HEK293 (cell line): ENCODE results near the gene CEP41.
"Not testable (repeated sequence)": the region's sequence is repeated elsewhere in the genome, so short reads cannot be mapped to it uniquely, and the experiment has no call there.

Experiments
- CTCF ChIA-PET: fragments of 350-600 bp; formaldehyde crosslinking; extraction: SDS; loops from one replicate; lab custom pipeline; 2021; ENCODE audit warnings: antibody characterized with exemption; lab: Yijun Ruan, JAX
- POLR2A ChIA-PET: fragments of 300-600 bp; formaldehyde crosslinking; extraction: SDS; loops from one replicate; lab custom pipeline; 2020; ENCODE audit warnings: antibody characterized with exemption, inconsistent platforms; lab: Yijun Ruan, JAX
- H3K27ac ChIP-seq: fragments of 200-500 bp; sonication (Bioruptor generic); 2 replicates; pipeline ENCODE4 v1.5.1; 2014; ENCODE audit warnings: low read depth, low read length, control low read depth, inconsistent platforms; ENCODE audit errors: extremely low read depth
- H3K36me3 ChIP-seq, 2 experiments: fragments of 200-500 bp in 1 of 2; sonication (Bioruptor generic) in 1 of 2; 1 replicate in 1 of 2; 2 replicates in 1 of 2; pipeline ENCODE4 v1.5.1; 2014 to 2017; ENCODE audit warnings: inconsistent platforms in 2 of 2, low read length in 2 of 2; ENCODE audit not compliant: control insufficient read depth in 2 of 2, insufficient read depth in 1 of 2
- H3K4me1 ChIP-seq: fragments of 200-500 bp; sonication (Bioruptor generic); 2 replicates; pipeline ENCODE4 v1.5.1; 2014; ENCODE audit warnings: mild to moderate bottlenecking, low read length, inconsistent platforms; ENCODE audit not compliant: control insufficient read depth, insufficient read depth
- H3K4me3 ChIP-seq: 2 replicates; pipeline ENCODE4 v1.5.1; 2011; ENCODE audit warnings: low read depth, mild to moderate bottlenecking, control low read depth, low read length, moderate library complexity
- H3K9me3 ChIP-seq: fragments of 200-500 bp; sonication (Bioruptor generic); 2 replicates; pipeline ENCODE4 v1.5.1; 2014; ENCODE audit warnings: low read depth, low read length, inconsistent platforms; ENCODE audit not compliant: control insufficient read depth, insufficient read depth
- MYNN ChIP-seq: fragments of 450-650 bp; formaldehyde crosslinking; IDR thresholded peaks from 2 replicates; pipeline ENCODE4 v1.5.1; 2016; ENCODE audit warnings: missing biosample characterization, missing genetic modification characterization, borderline replicate concordance
- MZF1 ChIP-seq: fragments of 450-650 bp; formaldehyde crosslinking; IDR thresholded peaks from 2 replicates; pipeline ENCODE4 v1.5.1; 2017; ENCODE audit warnings: missing biosample characterization, missing genetic modification characterization, borderline replicate concordance
- SCRT2 ChIP-seq: fragments of 450-650 bp; formaldehyde crosslinking; IDR thresholded peaks from 2 replicates; pipeline ENCODE4 v1.5.1; 2016; ENCODE audit warnings: missing biosample characterization, missing genetic modification characterization
- SETDB1 ChIP-seq: IDR thresholded peaks from one replicate; pipeline ENCODE4 v1.6.1; 2017; ENCODE audit warnings: mild to moderate bottlenecking, low read length, moderate library complexity, mixed read lengths; ENCODE audit not compliant: insufficient read length
- YY1 ChIP-seq: fragments of 450-650 bp; formaldehyde crosslinking; IDR thresholded peaks from 2 replicates; pipeline ENCODE4 v1.5.1; 2018; ENCODE audit warnings: missing biosample characterization, missing genetic modification characterization
- ZEB2 ChIP-seq: fragments of 450-650 bp; formaldehyde crosslinking; IDR thresholded peaks from 2 replicates; pipeline ENCODE4 v1.5.1; 2016; ENCODE audit warnings: missing biosample characterization, missing genetic modification characterization
- ZFHX2 ChIP-seq: fragments of 450-650 bp; formaldehyde crosslinking; conservative IDR thresholded peaks from 2 replicates; pipeline ENCODE4 v1.5.1; 2016; ENCODE audit warnings: missing biosample characterization, missing genetic modification characterization
- ZFP41 ChIP-seq: fragments of 450-650 bp; formaldehyde crosslinking; IDR thresholded peaks from 2 replicates; pipeline ENCODE4 v1.5.1; 2016; ENCODE audit warnings: missing biosample characterization, missing genetic modification characterization, borderline replicate concordance
- ZNF157 ChIP-seq: fragments of 450-650 bp; formaldehyde crosslinking; IDR thresholded peaks from 2 replicates; pipeline ENCODE4 v1.5.1; 2016; ENCODE audit warnings: missing biosample characterization, missing genetic modification characterization
- ZNF16 ChIP-seq: fragments of 450-650 bp; formaldehyde crosslinking; IDR thresholded peaks from 2 replicates; pipeline ENCODE4 v1.5.1; 2016; ENCODE audit warnings: low read depth, missing biosample characterization, missing genetic modification characterization
- ZNF169 ChIP-seq: fragments of 450-650 bp; formaldehyde crosslinking; IDR thresholded peaks from 2 replicates; pipeline ENCODE4 v1.5.1; 2016; ENCODE audit warnings: missing biosample characterization, missing genetic modification characterization
- ZNF23 ChIP-seq: fragments of 450-650 bp; formaldehyde crosslinking; IDR thresholded peaks from 2 replicates; pipeline ENCODE4 v1.5.1; 2016; ENCODE audit warnings: missing biosample characterization, missing genetic modification characterization, borderline replicate concordance
- ZNF324 ChIP-seq: fragments of 450-650 bp; formaldehyde crosslinking; IDR thresholded peaks from 2 replicates; pipeline ENCODE4 v1.5.1; 2016; ENCODE audit warnings: missing biosample characterization, missing genetic modification characterization
- ZNF416 ChIP-seq: fragments of 450-650 bp; formaldehyde crosslinking; IDR thresholded peaks from 2 replicates; pipeline ENCODE4 v1.5.1; 2016; ENCODE audit warnings: missing biosample characterization, missing genetic modification characterization
- ZNF600 ChIP-seq: fragments of 450-650 bp; formaldehyde crosslinking; IDR thresholded peaks from 2 replicates; pipeline ENCODE4 v1.5.1; 2016; ENCODE audit warnings: missing biosample characterization, missing genetic modification characterization
- ZNF76 ChIP-seq: fragments of 450-650 bp; formaldehyde crosslinking; IDR thresholded peaks from 2 replicates; pipeline ENCODE4; 2016; ENCODE audit warnings: low read depth, missing biosample characterization, missing genetic modification characterization, borderline replicate concordance
- ZNF791 ChIP-seq: fragments of 450-650 bp; formaldehyde crosslinking; IDR thresholded peaks from 2 replicates; pipeline ENCODE4 v1.5.1; 2016; ENCODE audit warnings: missing biosample characterization, missing genetic modification characterization
- ZNF792 ChIP-seq: fragments of 450-650 bp; formaldehyde crosslinking; IDR thresholded peaks from 2 replicates; pipeline ENCODE4 v1.5.1; 2016; ENCODE audit warnings: missing biosample characterization, missing genetic modification characterization
- ZSCAN30 ChIP-seq: fragments of 450-650 bp; IDR thresholded peaks from 2 replicates; pipeline ENCODE4 v1.5.1; 2018; ENCODE audit warnings: missing biosample characterization, mild to moderate bottlenecking, missing genetic modification characterization, moderate library complexity
- TF ChIP-seq, protein P1 (sequence below): fragments of 450-650 bp; formaldehyde crosslinking; IDR thresholded peaks from 2 replicates; pipeline ENCODE4 v1.5.1; 2016; ENCODE audit warnings: missing biosample characterization, missing genetic modification characterization

Gene CEP41

DNA sequence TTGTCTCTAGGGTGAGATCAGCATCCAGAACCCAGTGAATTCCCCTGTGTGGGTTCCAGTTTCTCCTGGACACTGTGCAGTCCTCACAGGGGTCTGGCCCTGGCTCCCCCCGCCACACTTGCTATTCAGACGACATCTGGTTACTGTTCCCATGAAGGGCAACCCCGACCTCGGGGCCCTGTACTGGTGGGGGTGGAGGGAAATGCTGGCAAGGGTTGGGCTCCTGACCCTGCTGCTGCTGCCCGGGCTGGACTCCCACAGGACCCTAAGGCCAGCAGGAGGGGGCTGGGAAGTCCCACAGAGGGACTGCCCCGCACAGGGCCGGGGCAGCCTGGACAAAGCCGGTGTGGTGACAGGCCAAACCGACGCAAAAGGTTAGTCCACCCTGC lies 61.3 kb downstream of the CEP41 start:
- ChIA-PET CTCF (no interaction called here), POLR2A (no interaction called here)
- TF ChIP-seq MYNN (tag by site-specific recombination) (no peak), ZFP41 (tag by site-specific recombination) (no peak), ZNF324 (tag by site-specific recombination) (no peak), ZNF600 (no peak), ZNF791 (tag by site-specific recombination) (no peak), YY1 (no peak), ZNF23 (no peak), ZNF157 (tag by site-specific recombination) (no peak), SETDB1 (no peak), ZNF76 (tag by site-specific recombination) (no peak), MZF1 (no peak), ZEB2 (tag by site-specific recombination) (no peak), ZSCAN30 (tag by site-specific recombination) (no peak)
- Histone ChIP-seq H3K4me1 (no peaks in the 10 kb centered on the region), H3K4me3 (no peak overlapping the region), H3K9me3 (no peaks in the 10 kb centered on the region), H3K36me3 (no peaks in the 10 kb centered on the region), H3K27ac (no peak overlapping the region)

DNA sequence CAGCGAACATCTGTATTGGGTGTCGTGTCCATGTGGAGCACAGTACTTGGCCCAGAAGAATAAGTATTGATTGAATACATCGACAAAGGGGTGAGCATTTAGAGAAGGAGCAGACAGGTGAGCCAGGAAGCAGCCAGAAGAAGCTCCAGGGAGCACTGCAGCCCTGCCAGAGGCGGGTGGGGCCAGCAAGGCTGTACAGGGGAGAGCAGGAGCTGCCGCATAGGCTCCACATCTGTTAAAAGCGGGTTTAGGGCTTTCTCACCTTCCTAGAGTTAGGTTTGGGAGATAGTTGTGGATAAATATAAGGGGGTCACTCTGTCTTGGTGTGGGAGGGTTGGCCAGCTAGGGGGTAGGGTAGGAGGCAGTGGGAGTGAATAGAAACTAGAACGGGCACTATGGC lies 61.8 kb downstream of the CEP41 start:
- no peak for TF ChIP-seq ZNF792 (tag by site-specific recombination)
- no peak for TF ChIP-seq ZNF169 (tag by site-specific recombination)
- no peak for TF ChIP-seq ZNF416 (tag by site-specific recombination)
- TF ChIP-seq SCRT2: 0 out of 2 replicates have a peak, but pooled peaks have one; percentile 5
- POLR2A ChIA-PET: no interaction called here
- CTCF ChIA-PET: no interaction called here
- no peaks in the 10 kb centered on the region for H3K9me3 ChIP-seq
- peaks cover 2% of the 10 kb centered on the region for H3K4me1 ChIP-seq
- H3K36me3 ChIP-seq: no peaks in the 10 kb centered on the region
- H3K27ac ChIP-seq: no peak overlapping the region
- H3K4me3 ChIP-seq: no peak overlapping the region

DNA sequence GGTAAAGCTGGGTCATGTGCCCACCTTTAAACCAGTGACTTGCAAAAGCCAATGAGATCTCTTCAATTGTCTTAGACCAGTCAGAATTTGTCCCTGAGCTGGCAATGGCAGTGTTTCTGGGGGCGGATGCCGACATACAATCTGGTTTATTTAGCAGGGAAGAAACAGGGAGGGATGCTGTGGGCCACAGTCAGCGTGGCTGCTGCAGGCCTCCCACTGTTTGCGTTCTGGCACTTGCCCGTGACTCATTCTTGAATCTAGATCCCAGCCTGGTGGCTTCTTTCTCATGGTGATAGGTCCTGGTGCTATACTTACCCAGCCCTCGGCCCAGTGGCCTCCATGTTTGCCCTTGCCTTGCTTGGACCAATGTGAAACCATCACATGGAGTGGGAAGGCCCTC lies 63.6 kb downstream of the CEP41 start:
- TF ChIP-seq ZFHX2 (0 out of 2 replicates have a peak, but pooled peaks have one; percentile 16), ZNF16 (no peak)

DNA sequence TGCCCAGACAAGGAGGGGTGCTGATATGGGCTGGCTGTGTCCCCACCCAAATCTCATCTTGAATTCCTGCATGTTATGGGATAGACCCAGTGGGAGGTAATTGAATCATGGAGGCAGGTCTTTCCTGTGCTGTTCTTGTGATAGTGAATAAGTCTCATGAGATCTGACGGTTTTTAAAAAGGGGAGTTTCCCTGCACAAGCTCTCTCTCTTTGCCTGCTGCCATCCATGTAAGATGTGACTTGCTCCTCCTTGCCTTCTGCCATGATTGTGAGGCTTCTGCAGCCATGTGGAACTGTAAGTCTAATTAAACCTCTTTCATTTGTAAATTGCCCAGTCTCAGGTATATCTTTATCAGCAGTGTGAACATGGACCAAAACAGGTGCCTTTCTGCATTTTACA lies 64.4 kb downstream of the CEP41 start:
- H3K36me3 ChIP-seq, H3K4me3 ChIP-seq, CTCF ChIA-PET, POLR2A ChIA-PET, H3K9me3 ChIP-seq, H3K27ac ChIP-seq: not testable (repeated sequence)
- H3K4me1 ChIP-seq: peaks cover 11% of the 10 kb centered on the region
- peak; percentile 81 for TF ChIP-seq SETDB1
- TF ChIP-seq, protein P1, sequence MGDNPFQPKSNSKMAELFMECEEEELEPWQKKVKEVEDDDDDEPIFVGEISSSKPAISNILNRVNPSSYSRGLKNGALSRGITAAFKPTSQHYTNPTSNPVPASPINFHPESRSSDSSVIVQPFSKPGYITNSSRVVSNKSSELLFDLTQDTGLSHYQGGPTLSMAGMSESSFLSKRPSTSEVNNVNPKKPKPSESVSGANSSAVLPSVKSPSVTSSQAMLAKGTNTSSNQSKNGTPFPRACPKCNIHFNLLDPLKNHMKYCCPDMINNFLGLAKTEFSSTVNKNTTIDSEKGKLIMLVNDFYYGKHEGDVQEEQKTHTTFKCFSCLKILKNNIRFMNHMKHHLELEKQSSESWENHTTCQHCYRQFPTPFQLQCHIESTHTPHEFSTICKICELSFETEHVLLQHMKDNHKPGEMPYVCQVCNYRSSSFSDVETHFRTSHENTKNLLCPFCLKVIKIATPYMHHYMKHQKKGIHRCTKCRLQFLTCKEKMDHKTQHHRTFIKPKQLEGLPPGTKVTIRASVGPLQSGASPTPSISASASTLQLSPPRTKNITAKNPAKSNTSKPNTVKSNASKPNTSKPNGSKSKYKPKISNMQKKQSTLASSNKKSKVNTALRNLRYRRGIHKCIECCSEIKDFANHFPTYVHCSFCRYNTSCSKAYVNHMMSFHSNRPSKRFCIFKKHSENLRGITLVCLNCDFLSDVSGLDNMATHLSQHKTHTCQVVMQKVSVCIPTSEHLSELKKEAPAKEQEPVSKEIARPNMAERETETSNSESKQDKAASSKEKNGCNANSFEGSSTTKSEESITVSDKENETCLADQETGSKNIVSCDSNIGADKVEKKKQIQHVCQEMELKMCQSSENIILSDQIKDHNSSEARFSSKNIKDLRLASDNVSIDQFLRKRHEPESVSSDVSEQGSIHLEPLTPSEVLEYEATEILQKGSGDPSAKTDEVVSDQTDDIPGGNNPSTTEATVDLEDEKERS (tag by site-specific recombination): peak; percentile 66; the same call in 1 of the 2 replicates

More for the DNA sequence above, 63.6 kb downstream of the CEP41 start:
- CTCF ChIA-PET: no interaction called here
- H3K4me1 ChIP-seq: peaks cover 11% of the 10 kb centered on the region
- H3K4me3 ChIP-seq: no peak overlapping the region
- H3K9me3 ChIP-seq: no peaks in the 10 kb centered on the region
- H3K36me3 ChIP-seq: no peaks in the 10 kb centered on the region
- H3K27ac ChIP-seq: no peak overlapping the region
- POLR2A ChIA-PET: no interaction called here
